Measurements from ENCODE around the gene WDR76.

WDR76 gene

GRCh38 chr15:43879386-43880355 is 52.9 kb downstream of the WDR76 start:
- DNase-seq: no peak

DNA sequence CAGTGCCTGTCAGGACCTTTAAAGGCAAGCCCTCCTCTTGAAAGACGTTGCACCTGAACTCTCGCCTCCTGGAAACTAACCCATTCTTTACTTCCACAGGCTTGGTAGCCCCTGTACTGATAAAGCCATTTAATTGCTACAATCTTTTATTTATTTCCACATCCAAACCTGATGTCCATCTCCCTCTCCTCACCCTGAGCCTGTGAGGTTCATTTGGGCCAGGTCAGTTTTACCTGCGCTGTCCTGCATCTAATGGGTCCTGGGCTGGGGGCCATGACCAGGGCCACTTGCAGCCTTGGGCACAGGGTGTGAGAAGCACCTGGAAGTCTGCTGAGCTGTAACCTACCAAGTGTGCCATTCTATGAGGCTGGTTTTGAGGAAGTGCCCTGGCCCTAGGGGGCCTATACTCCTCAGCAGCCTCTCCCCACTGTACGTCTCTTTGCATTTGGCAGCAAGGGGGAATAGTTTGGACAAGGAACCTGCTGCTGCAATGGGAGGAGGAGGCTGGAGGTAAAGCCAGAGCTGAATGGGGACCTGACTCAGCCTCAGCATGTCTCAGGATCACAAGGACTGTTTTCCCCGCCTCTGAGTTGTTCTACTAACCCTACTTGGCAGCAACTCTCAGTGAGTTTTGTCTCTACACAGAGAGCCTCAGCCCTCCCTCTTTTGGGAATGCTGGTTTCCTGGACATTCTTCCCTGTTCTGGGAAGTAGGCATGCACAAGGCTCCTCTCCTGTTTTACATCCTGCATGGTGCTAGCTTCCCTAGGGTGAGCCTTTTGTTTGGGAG is 53.8 kb downstream of the WDR76 start:
- DNase-seq: no peak

- no peak for DNase-seq
Measured at GRCh38 chr15:43881245-43881644, 54.4 kb downstream of the WDR76 start.

GRCh38 chr15:43881944-43882343 is 55.1 kb downstream of the WDR76 start:
- DNase-seq: no peak

- no peak for DNase-seq
Measured at GRCh38 chr15:43883571-43883970, 56.8 kb downstream of the WDR76 start.

GRCh38 chr15:43886558-43886957 is 59.8 kb downstream of the WDR76 start:
- no peak for DNase-seq

DNA sequence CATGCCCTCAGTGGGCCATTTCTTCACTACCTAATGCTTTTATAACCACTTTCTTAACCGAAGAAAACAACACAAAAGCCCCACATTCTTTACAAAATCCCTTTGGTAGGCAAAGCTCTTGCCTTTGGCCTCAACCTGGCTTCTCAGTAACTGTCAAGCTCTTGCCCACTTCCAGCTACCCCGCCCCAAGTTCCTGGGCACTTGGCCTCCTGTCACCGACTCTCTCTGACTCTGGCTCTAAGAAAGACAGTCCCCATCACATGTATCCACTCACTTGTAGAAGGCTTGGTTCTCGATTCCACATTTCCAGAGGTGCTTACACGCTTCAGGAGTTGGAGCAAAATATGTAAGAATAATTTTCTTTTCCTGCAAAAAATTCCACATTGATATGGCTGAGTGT is 61.1 kb downstream of the WDR76 start:
- DNase-seq: no peak

GRCh38 chr15:43889042-43889441 is 62.2 kb downstream of the WDR76 start:
- DNase-seq: no peak

DNA sequence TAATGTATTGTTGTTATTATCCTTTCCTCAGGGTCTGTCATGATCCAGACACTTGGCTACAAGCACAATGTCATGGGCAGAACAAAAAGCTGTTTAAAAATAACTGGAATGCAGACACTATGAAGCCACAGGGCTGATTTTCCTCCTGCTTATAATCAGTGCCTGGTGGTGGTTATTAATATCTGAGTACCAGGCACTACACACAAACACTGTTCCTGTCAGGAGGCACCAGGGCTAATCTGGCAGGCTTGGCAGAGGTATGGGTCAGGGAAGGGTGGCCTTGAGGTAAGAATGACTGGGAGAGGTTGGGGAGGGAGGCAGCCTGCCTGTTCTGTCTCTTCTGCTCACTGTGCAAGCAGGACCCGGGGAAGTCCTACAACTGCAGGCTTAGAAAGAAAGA is 67.2 kb downstream of the WDR76 start:
- DNase-seq: no peak

GRCh38 chr15:43895586-43895985 is 68.8 kb downstream of the WDR76 start:
- no peak for DNase-seq

GRCh38 chr15:43896543-43896942 is 69.7 kb downstream of the WDR76 start:
- DNase-seq: no peak

GRCh38 chr15:43898891-43899290 is 72.1 kb downstream of the WDR76 start:
- no peak for DNase-seq

DNA sequence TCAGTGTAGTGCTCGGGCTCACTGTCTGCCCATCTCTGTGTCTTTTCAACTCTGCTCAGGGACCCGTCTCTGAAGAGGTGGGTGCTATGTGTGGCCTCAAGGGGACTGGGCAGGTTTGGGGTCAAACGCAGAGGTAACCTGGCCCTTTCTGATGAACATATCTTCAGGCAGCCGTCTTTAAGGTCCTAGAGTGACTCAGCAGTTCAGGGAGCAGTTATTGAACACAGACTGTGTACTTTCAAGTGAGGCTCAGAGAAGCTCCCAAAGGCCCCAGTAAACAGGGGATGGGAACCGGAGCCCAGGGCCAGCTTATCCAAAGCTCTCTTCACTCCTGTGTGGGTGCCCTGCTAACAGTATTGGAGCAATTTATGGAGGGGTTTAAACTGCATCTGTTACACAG is 73.1 kb downstream of the WDR76 start:
- DNase-seq: no peak

DNA sequence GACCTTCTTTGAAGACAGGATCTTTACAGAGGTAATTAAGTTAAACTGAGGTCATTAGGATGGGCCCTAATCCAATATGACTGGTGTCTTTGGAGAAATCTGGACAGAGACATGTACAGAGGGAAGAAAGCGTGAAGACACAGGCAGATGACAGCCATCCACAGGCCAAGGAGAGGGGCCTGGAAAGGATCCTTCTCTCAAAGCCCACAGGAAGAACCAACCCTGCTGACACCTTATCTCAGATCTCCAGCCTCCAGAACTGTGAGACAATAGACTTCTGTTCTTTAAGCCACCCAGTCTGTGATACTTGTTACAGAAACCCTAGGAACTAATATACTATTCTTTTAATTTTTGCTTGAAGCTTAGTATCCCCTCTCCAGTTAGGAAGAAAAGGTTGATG is 74.2 kb downstream of the WDR76 start:
- DNase-seq: no peak

GRCh38 chr15:43901495-43901894 is 74.7 kb downstream of the WDR76 start:
- DNase-seq: no peak

- DNase-seq: peak; percentile 77
Measured at GRCh38 chr15:43903864-43904290, 77.1 kb downstream of the WDR76 start.

DNA sequence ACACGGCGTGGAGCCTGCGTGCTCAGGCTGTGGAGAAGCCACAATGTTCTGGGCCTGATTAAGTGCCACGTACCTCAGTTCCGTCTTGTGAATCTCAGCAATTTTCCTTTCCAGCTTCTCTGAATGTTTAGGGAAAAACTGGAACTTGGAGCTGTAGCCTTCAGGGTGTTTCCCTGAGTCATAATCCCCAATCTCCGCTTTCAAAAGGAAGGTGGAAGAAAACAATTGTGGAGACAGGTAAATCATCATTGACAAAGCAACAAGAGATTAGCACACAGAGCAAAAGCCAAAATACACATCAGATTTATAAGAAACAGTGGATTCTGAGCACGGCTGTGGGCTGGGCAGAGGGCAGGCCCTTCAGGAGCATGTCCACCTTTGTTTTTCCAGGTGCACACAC is 79.0 kb downstream of the WDR76 start:
- no peak for DNase-seq

GRCh38 chr15:43908516-43909050 is 81.8 kb downstream of the WDR76 start:
- DNase-seq: no peak

- DNase-seq: peak; percentile 62
Measured at GRCh38 chr15:43911235-43911781, 84.5 kb downstream of the WDR76 start.

GRCh38 chr15:43912208-43912607 is 85.4 kb downstream of the WDR76 start:
- DNase-seq: no peak

DNA sequence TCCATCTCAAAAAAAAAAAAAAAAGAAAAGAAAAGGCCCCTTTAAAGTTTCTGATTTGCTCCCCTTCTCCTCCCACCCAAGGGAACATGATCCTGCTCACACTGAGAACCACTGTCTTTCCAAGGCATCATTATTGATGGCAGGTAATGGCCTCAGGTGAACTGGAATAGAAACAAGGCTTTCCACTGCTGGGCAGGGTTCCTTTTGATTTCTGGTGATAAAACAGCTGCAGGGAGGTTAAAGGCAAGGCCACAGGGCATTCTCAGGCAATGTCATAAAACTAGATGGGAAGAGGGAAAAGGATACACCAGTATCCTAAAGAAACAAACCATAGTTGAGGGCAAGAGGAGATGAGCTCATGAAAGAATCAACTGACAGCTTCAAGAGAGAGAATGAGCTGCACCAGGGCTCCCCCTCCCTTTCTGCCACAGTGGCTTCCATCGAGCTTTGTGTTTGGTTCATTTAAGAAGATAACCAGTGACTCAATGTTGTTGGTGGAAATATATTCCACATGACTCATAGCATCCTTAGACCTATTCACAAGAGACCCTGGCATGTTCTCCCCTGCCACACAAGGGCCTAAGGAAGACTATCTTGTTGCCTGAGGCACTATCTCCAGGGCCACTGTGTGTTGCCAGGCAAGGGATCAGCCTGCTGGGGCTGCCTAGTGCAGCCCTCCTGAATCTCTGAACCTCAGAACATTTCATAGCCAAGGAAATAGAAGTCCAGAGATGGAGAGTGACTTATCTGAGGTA is 86.4 kb downstream of the WDR76 start:
- peak; percentile 10 for DNase-seq

- DNase-seq: no peak
Measured at GRCh38 chr15:43913941-43914340, 87.1 kb downstream of the WDR76 start.
